HG02938 (cell line): ENCODE results near the gene PRRT3.
"Not testable (repeated sequence)": the region's sequence is repeated elsewhere in the genome, so short reads cannot be mapped to it uniquely, and the experiment has no call there.

ENCODE experiments used
- ATAC-seq: cut with Tn5 transposase; IDR thresholded peaks from one replicate; pipeline ENCODE4 v1.9.1; 2021; ENCODE audit warnings: mild to moderate bottlenecking, moderate library complexity; ENCODE audit not compliant: unreplicated experiment

PRRT3 gene

GRCh38 chr3:9918261-9919038 is 33.8 kb downstream of the PRRT3 start:
- no peak for ATAC-seq

GRCh38 chr3:9917820-9918219 is 34.4 kb downstream of the PRRT3 start:
- no peak for ATAC-seq

- ATAC-seq, result no peak
Measured at GRCh38 chr3:9916734-9917680, 35.2 kb downstream of the PRRT3 start, which contains the start of gene IL17RC. TSS of gene IL17RC (plus strand) at chr3:9917098. CDS start at chr3:9917316, 218 bp downstream.

- ATAC-seq, result no peak
Measured at GRCh38 chr3:9916346-9916733, 35.9 kb downstream of the PRRT3 start.

- ATAC-seq, result no peak
Measured at GRCh38 chr3:9915254-9916141, 36.7 kb downstream of the PRRT3 start.

GRCh38 chr3:9914559-9915253 is 37.5 kb downstream of the PRRT3 start:
- no peak for ATAC-seq

GRCh38 chr3:9914011-9914410 is 38.2 kb downstream of the PRRT3 start:
- ATAC-seq, result no peak

- ATAC-seq, result no peak
Measured at GRCh38 chr3:9913601-9914000, 38.6 kb downstream of the PRRT3 start.

- ATAC-seq, result no peak
Measured at GRCh38 chr3:9912294-9912935, 39.8 kb downstream of the PRRT3 start.

- ATAC-seq, result no peak
Measured at GRCh38 chr3:9911863-9912262, 40.3 kb downstream of the PRRT3 start.

GRCh38 chr3:9909221-9910013 is 42.8 kb downstream of the PRRT3 start:
- no peak for ATAC-seq

GRCh38 chr3:9908286-9908685 is 43.9 kb downstream of the PRRT3 start:
- ATAC-seq, result no peak

- ATAC-seq, result no peak
Measured at GRCh38 chr3:9906480-9906879, 45.7 kb downstream of the PRRT3 start.

- no peak for ATAC-seq
Measured at GRCh38 chr3:9903904-9904303, 48.3 kb downstream of the PRRT3 start.

GRCh38 chr3:9903238-9903624 is 49.0 kb downstream of the PRRT3 start:
- ATAC-seq, result no peak

- no peak for ATAC-seq
Measured at GRCh38 chr3:9902372-9903237, 49.6 kb downstream of the PRRT3 start, which contains the start of gene IL17RE. TSS of gene IL17RE (plus strand) at chr3:9902848. CDS start at chr3:9902933, 85 bp downstream.

GRCh38 chr3:9901967-9902366 is 50.2 kb downstream of the PRRT3 start:
- ATAC-seq, result no peak

- ATAC-seq, result not testable (repeated sequence)
Measured at GRCh38 chr3:9900965-9901415, 51.2 kb downstream of the PRRT3 start.
